Ishikawa (cell line): ENCODE data around the gene RASA2.

ENCODE experiments used
- CEBPB ChIP-seq: IDR thresholded peaks from 2 replicates; pipeline ENCODE4 v1.6.1; 2012
- CREB1 ChIP-seq: IDR thresholded peaks from 2 replicates; pipeline ENCODE4 v1.6.1; 2012; ENCODE audit warnings: low read depth
- EGR1 ChIP-seq: IDR thresholded peaks from 2 replicates; pipeline ENCODE4 v1.6.1; 2012
- EP300 ChIP-seq: IDR thresholded peaks from 2 replicates; pipeline ENCODE4 v1.6.1; 2012; ENCODE audit warnings: borderline replicate concordance
- FOXM1 ChIP-seq: IDR thresholded peaks from 2 replicates; pipeline ENCODE4 v1.6.1; 2012; ENCODE audit warnings: low read depth, borderline replicate concordance
- NFIC ChIP-seq: IDR thresholded peaks from 2 replicates; pipeline ENCODE4 v1.6.1; 2012
- RAD21 ChIP-seq: IDR thresholded peaks from 2 replicates; pipeline ENCODE4 v1.6.1; 2012; ENCODE audit warnings: low read depth
- TAF1 ChIP-seq: IDR thresholded peaks from 2 replicates; pipeline ENCODE4 v1.6.1; 2012; ENCODE audit warnings: low read depth, mild to moderate bottlenecking
- TCF12 ChIP-seq: IDR thresholded peaks from 2 replicates; pipeline ENCODE4 v1.6.1; 2012; ENCODE audit warnings: low read depth
- TEAD4 ChIP-seq: IDR thresholded peaks from 2 replicates; pipeline ENCODE4 v1.6.1; 2012
- USF1 ChIP-seq: IDR thresholded peaks from 2 replicates; pipeline ENCODE4 v1.6.1; 2012
- YY1 ChIP-seq: IDR thresholded peaks from 2 replicates; pipeline ENCODE4 v1.6.1; 2012; ENCODE audit warnings: low read depth
- ZBTB7A ChIP-seq: IDR thresholded peaks from 2 replicates; pipeline ENCODE4 v1.6.1; 2012; ENCODE audit warnings: low read depth
- TF ChIP-seq, protein P1 (sequence below): IDR thresholded peaks from 2 replicates; pipeline ENCODE4 v1.6.1; 2012
- TF ChIP-seq, protein P2 (sequence below): IDR thresholded peaks from 2 replicates; pipeline ENCODE4 v1.6.1; 2012; ENCODE audit warnings: low read depth, mild to moderate bottlenecking

The RASA2 gene

GRCh38 chr3:141465221-141465620, 21.6 kb upstream of the RASA2 start:
- peak; percentile 31; the same call in 1 of the 2 replicates for TF ChIP-seq RAD21
- TF ChIP-seq EP300, result no peak

DNA sequence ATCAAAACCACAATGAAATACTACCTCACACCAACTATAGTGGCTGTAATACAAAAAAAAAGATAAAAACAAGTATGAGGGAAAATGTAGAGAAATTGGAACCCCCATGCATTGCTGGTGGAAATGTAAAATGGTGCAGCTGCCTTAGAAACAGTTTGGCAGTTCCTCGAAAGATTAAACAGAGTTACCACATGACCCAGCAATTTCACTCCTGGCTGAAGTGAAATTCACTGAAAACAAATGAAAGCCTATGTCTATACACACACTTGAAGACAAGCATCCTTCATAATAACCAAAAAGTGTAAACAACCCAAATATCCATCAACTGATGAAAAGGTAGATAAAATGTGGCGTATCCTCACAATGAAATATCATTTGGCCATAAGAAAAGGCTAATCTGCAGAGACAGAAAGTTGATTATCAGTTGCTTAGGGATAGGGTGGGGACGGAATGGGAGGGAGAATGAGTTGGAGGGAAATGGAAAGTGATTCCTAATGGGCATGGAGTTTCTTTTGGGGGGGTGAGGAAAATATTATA, 20.1 kb upstream of the RASA2 start:
- TF ChIP-seq TAF1, result no peak
- no peak for TF ChIP-seq FOXM1
- TF ChIP-seq EP300, result no peak
- TF ChIP-seq TEAD4, result no peak
- no peak for TF ChIP-seq NFIC
- TF ChIP-seq, protein P1, sequence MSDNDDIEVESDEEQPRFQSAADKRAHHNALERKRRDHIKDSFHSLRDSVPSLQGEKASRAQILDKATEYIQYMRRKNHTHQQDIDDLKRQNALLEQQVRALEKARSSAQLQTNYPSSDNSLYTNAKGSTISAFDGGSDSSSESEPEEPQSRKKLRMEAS, result no peak
- TF ChIP-seq, protein P2, sequence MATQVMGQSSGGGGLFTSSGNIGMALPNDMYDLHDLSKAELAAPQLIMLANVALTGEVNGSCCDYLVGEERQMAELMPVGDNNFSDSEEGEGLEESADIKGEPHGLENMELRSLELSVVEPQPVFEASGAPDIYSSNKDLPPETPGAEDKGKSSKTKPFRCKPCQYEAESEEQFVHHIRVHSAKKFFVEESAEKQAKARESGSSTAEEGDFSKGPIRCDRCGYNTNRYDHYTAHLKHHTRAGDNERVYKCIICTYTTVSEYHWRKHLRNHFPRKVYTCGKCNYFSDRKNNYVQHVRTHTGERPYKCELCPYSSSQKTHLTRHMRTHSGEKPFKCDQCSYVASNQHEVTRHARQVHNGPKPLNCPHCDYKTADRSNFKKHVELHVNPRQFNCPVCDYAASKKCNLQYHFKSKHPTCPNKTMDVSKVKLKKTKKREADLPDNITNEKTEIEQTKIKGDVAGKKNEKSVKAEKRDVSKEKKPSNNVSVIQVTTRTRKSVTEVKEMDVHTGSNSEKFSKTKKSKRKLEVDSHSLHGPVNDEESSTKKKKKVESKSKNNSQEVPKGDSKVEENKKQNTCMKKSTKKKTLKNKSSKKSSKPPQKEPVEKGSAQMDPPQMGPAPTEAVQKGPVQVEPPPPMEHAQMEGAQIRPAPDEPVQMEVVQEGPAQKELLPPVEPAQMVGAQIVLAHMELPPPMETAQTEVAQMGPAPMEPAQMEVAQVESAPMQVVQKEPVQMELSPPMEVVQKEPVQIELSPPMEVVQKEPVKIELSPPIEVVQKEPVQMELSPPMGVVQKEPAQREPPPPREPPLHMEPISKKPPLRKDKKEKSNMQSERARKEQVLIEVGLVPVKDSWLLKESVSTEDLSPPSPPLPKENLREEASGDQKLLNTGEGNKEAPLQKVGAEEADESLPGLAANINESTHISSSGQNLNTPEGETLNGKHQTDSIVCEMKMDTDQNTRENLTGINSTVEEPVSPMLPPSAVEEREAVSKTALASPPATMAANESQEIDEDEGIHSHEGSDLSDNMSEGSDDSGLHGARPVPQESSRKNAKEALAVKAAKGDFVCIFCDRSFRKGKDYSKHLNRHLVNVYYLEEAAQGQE, result no peak
- TF ChIP-seq ZBTB7A, result no peak
- no peak for TF ChIP-seq USF1
- no peak for TF ChIP-seq TCF12
- TF ChIP-seq EGR1, result no peak
- no peak for TF ChIP-seq CEBPB
- TF ChIP-seq YY1, result no peak
- no peak for TF ChIP-seq CREB1
- no peak for TF ChIP-seq RAD21

DNA sequence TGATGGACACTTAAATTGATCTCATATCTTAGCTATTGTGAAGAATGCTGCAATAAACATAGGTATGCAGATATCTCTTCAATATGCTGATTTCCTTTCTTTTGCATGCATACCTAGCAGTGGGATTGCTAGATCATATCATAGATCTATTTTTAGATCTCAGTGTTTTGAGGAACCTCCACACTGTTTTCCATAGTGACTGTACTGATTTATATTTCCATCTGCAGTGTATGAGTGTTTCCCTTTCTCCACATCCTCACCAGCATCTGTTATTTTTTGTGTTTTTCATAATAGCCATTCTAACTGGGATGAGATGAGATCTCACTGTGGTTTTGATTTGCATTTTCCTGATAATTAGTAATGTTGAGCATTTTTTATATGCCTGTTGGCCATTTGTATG, 17.1 kb upstream of the RASA2 start:
- TF ChIP-seq CEBPB (no peak), RAD21 (no peak), TAF1 (no peak), TEAD4 (no peak), YY1 (no peak), TCF12 (no peak), NFIC (no peak), EGR1 (no peak), EP300 (no peak), USF1 (no peak), FOXM1 (no peak), ZBTB7A (no peak), CREB1 (no peak)
- TF ChIP-seq, protein P2, result no peak
- TF ChIP-seq, protein P1, result no peak

DNA sequence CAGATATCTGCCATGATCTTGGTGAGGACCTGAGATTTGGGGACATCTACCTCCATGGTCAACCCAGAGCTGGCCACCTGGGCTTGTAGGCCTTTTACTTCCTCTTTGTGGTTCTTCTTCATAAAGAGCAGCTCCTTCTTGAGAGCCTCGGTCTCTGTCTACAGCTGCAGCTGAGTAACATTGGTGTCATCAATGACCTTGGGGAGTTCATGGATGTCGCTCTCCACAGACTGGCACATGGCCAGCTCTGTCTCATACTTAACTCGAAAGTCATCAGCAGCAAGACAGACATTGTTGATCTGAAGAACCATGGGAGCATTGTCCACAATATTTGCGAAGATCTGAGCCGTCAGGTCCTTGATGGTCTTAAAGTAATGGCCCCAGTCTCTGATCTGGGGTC, 15.7 kb upstream of the RASA2 start:
- TF ChIP-seq EP300, result no peak
- no peak for TF ChIP-seq TAF1
- TF ChIP-seq YY1, result no peak
- TF ChIP-seq ZBTB7A, result no peak
- TF ChIP-seq CEBPB, result no peak
- TF ChIP-seq, protein P2, result no peak
- no peak for TF ChIP-seq TEAD4

GRCh38 chr3:141476033-141476432, 10.8 kb upstream of the RASA2 start:
- no peak for TF ChIP-seq CEBPB
- no peak for TF ChIP-seq FOXM1
- no peak for TF ChIP-seq ZBTB7A
- TF ChIP-seq, protein P1, result no peak
- no peak for TF ChIP-seq NFIC
- TF ChIP-seq, protein P2, result no peak
- TF ChIP-seq USF1, result no peak
- TF ChIP-seq TAF1, result no peak
- TF ChIP-seq TEAD4, result no peak
- TF ChIP-seq EP300, result no peak
- no peak for TF ChIP-seq TCF12
- TF ChIP-seq CREB1, result no peak
- TF ChIP-seq RAD21, result no peak
- no peak for TF ChIP-seq YY1
- no peak for TF ChIP-seq EGR1
